Retina (tissue), 1 donor: ENCODE measurements around the gene TKT.
"Not testable (repeated sequence)": the region's sequence is repeated elsewhere in the genome, so short reads cannot be mapped to it uniquely, and the experiment has no call there.

Source experiments
- DNase-seq: peaks from one replicate; pipeline ENCODE4 v3.0.0-alpha.2; 2016

TKT gene

GRCh38 chr3:53255775-53256703 is at the start of gene TKT:
TKT (minus strand) TSS chr3:53256022; CDS start chr3:53255942, 80 bp downstream.
- DNase-seq = peak; percentile 85

DNA sequence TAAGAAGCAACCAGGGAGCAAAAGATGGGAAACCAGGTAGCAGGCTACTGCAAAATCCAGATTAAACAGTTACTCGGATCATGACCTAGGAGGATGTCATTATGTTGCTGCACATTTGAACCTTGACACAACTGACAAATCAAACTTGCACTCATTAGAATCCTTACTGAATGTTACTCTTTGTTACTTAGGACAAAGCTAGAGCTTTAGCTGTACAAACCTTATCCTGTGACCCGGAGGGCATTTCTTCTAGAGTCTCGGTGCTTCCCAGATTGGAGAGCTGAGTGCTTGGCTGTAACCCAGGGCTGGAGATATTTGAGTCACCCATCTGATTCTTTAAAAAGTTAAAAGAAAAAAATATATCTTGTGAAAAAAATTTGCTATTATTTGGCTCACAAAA is 48.1 kb upstream of the TKT start:
- DNase-seq = no peak

GRCh38 chr3:53303549-53303948 is 47.7 kb upstream of the TKT start:
- DNase-seq = no peak

DNA sequence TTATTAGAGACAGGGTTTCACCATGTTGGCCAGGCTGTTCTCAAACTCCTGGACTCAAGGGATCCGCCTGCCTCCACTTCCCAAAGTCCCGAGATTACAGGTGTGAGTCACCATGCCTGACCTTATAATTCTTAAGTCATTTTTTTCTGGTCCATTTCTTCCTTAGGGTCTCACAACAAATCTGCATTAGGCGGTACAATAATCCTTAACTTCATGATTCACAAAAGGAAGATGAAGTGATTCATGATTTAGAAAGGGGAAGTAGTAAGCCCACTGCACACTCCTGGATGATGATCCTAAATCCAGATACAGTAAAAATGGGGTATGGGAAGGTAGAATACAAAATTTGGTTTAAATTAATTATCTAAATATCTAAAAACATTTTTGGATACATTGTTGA is 45.0 kb upstream of the TKT start:
- DNase-seq = no peak

DNA sequence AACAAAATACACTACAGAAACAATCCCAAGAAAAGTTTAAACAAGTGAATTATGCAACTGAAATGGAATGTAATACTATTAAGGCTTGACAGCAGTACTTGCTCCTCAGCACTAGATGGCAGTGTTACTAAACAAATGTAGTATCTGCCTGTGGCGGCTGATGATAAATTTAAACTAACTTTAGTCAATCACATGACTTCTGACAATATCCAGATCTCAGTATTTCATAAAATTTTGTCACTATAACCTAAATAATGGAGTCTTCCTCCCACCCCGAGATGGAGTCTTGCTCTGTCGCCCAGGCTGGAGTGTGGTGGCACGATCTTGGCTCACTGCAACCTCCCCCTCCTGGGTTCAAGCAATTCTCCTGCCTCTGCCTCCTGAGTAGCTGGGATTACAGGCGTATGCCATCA is 43.8 kb upstream of the TKT start:
- peak; percentile 45 for DNase-seq

DNA sequence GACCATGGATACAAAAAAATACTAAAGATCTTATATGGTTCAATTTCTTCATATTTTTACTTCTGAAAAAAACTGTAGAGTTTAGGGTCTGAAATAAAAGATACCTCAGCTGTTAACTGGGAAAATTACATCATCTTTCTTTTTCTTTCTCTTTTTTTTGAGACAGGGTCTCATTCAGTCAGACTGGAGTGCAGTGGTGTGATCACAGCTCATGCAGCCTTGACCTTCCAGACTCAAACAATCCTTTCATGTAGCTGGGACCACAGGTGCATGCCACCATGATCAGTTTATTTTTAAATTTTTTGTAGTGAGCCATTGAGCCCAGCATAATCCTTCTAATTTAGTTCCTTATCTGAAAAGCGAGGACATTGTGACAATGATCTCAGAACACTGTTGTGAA is 39.6 kb upstream of the TKT start:
- DNase-seq = no peak

GRCh38 chr3:53293867-53294266 is 38.0 kb upstream of the TKT start:
- no peak for DNase-seq

DNA sequence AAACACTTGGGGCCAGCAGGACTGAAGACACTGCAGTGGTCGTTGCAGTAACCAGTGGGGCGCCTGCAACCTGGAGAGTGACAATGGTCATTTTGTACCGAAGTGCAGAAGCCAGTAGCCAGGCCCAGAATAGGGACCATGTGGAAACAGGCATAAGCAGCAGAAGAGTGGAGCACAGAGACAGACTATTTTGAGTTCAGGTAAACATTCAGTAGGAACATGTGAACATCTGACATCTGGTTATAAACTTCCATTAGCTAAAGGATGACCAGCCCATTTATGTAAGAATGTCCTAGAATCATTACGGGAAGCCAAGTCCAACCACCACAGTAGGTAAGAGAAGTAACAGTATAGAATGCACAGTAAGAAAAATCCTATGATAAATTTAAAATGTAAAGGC is 32.4 kb upstream of the TKT start:
- DNase-seq = no peak

DNA sequence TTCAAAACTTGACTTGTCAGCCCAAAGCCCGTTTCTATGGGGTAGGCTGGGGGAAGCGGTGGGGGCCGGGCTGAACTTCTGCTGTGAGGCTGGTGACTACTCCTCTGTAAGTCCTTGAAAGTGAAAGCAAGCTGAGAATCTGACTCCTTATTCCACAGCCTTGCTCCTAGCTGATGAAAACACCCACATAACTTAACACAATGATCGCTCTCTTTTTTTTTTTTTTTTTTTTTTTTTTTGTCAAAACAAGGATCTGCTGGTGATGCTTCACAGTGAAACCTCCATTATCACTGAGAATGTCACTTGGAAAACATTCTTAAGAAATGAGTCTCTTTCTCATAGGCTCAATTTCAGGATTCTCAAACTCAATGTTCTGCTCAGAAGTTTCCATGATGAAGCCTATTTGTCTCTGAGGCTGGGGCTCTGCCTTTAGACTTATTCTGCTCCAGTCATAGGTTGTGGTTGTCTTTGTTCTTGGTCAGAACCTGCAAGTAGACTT is 31.4 kb upstream of the TKT start:
- no peak for DNase-seq

- no peak for DNase-seq
These were observed 30.9 kb upstream of the TKT start for GRCh38 chr3:53286727-53287126.

DNA sequence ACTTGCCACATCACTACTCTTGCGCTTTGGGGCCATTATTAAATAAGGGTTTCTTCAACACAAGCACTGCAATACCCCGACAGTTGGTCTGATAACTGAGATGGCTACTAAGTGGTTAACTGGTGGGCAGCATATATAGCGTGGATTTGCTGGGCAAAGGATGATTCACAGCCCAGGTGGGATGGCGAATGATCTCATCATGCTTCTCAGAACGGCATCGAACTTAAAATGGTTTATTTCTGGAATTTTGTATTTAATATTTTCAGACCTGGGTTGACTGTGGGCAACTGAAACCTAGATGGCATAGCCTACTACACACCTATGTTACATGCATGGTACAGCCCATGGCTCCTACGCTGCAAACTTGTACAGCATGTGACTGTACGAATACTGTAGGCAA is 26.8 kb upstream of the TKT start:
- DNase-seq = no peak

GRCh38 chr3:53278667-53279066 is 22.8 kb upstream of the TKT start:
- DNase-seq = no peak

DNA sequence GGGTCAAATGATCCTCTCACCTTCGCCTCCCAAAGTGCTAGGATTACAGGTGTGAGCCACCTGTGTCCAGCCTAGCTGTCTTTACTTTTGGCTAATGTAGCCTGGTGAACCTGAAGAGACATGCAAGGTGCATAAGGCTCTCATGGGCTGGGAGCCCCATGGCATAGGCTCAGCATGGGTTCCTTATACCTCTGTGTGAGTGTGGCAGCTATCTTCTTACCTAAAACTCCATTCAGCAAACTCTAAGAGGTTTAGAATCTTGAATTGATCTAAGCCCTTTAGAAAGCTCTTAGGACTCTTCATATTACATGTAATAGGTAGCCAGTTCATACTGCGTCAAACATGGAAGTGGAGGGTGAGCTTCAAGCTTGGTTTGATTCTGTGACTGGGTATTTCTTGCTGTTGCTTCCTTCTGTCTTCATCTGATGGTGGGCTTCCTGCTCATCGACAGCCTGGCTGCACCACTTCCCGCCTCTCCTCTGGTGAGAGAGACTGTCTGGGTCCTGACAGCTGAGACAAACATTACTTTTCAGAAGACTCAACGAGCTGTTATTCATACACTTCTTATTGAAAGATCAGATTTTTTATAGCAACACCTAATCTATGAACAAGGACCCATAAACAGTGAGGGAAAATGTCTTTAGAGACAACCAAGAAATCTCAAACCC is 19.2 kb upstream of the TKT start:
- DNase-seq = no peak

DNA sequence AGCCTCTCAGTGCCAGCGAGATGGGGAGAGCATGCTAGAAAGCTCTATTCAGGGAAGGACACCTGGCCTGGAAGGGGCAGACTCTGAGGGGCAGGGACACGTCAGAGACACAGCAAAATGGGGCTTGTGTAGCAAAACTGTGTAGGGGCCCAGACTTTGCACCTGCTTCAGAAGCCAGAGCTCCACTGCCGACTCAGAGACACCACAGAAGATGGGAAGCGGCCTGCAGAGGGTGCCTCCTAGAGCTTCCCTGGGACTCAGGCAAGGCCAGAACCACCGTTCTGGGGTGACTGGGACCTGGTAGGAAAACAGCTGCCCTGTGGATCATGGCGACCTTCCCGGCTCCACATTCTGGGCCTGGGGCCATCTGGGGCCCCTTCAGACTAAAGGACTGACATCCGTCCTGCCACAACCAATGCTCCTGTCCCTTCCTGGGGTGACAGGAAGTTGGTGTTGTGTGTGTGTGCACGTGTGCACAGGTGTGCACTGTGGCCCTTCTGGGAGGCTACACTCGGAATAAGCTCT is 17.4 kb upstream of the TKT start:
- DNase-seq = no peak

- DNase-seq = peak; percentile 74
These were observed 14.4 kb upstream of the TKT start for GRCh38 chr3:53269888-53270880.

DNA sequence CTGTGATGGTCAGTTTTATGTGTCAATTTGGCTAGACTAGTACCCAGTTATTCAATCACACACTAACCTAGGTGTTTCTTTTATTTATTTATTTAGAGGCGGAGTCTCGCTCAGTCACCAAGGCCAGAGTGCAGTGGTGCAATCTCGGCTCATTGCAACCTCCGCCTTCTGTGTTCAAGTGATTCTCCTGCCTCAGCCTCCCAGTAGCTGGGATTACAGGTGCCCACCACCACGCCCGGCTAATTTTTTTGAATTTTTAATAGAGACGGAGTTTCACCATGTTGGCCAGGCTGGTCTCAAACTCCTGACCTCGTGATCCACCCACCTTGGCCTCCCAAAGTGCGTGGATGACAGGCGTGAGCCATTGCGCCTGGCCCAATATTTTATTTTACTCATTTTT is 13.4 kb upstream of the TKT start:
- not testable (repeated sequence) for DNase-seq

- DNase-seq = no peak
These were observed 11.9 kb upstream of the TKT start for GRCh38 chr3:53267766-53268165.

DNA sequence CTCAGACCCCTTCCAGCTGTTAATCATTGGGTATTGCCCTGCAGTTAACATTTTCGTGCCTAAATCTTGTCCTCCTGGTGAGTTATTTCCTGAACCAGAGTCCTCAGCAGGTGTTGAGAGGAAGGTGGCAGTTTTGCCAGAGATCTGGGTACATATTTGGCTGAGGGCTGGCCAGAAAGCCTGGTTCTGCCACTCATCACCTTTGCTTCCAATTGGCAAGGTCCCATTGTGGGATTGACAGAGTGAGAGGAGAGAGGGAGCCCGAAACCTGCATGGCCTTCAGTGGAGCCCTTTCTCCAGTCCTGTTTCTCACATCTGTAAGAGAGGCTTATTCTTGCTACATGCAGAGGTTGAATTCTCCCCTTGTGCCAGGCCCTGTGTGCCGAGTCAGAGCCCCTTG is 8.9 kb upstream of the TKT start:
- no peak for DNase-seq

- no peak for DNase-seq
These were observed 8.1 kb upstream of the TKT start for GRCh38 chr3:53263907-53264306.

GRCh38 chr3:53261712-53262111 is 5.9 kb upstream of the TKT start:
- peak; percentile 53 for DNase-seq

GRCh38 chr3:53260286-53260785 is 4.5 kb upstream of the TKT start:
- no peak for DNase-seq
